ENCODE results near the gene PPIL4. TPM values are rescaled to one million over a fixed set of nuclear protein-coding genes. Genes with fewer than 3 reads are reported as not detected.

Gene PPIL4
- total and polyA plus RNA-seq, 2 of the 13 experiments (the other 11 are each of a cell fraction or from before 2014, with no cell fraction given) = 5.5 to 46.0 TPM

DNA sequence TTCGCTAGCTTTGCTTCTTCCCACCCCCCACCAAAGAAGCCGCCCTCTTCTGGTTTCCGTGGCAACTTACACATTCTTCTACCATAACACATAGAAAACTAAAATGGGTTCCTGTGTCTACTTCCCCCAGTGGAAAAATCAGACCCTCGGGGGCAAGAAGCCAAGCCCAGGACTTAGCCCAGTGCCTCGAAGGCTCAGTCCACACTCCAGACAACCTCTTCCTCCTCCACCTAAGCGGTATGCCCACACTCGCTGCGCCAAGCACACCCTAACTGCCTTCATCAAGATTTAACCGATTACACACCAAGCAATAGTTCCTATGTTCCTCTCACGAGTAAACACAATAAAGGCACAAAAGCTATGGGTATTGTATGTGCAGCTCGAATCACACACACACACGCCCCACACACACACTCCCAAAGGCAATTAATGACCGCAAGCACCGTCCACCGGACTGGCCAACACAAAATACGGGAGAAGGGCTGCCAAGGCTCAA is 537 bp downstream of the PPIL4 start (continued):
- TF ChIP-seq CTCF (CRISPR knock-in tag; IDR thresholded peaks at IDR 0.05) (no peak; the same call in 1 of the 2 replicates), ZNF326 (CRISPR knock-in tag; IDR thresholded peaks at IDR 0.05; ENCODE audit: borderline replicate concordance) (0 out of 2 replicates have a peak, but pooled peaks have one; percentile 73), DR1 (CRISPR knock-in tag; IDR thresholded peaks at IDR 0.05) (0 out of 2 replicates have a peak, but pooled peaks have one; percentile 3), ZMAT5 (CRISPR knock-in tag; IDR thresholded peaks at IDR 0.05; ENCODE audit: borderline replicate concordance, low read depth) (no peak), ZNF660 (CRISPR knock-in tag; IDR thresholded peaks at IDR 0.05; ENCODE audit: borderline replicate concordance, low read depth) (no peak), ZNF567 (CRISPR knock-in tag; IDR thresholded peaks at IDR 0.05; ENCODE audit: borderline replicate concordance) (0 out of 2 replicates have a peak, but pooled peaks have one; percentile 3), ZSCAN5A (CRISPR knock-in tag; IDR thresholded peaks at IDR 0.05; ENCODE audit: borderline replicate concordance) (no peak), HNRNPLL (IDR thresholded peaks at IDR 0.05; ENCODE audit: low read depth, low read length, poor library complexity, severe bottlenecking) (no peak), MBD4 (IDR thresholded peaks at IDR 0.05; ENCODE audit: borderline replicate concordance, low read length) (no peak), WIZ (CRISPR knock-in tag; IDR thresholded peaks at IDR 0.05) (no peak), KDM2A (CRISPR knock-in tag; IDR thresholded peaks at IDR 0.05; ENCODE audit: borderline replicate concordance, low read depth) (no peak), KLF12 (CRISPR knock-in tag; IDR thresholded peaks at IDR 0.05; ENCODE audit: borderline replicate concordance) (no peak), NFKB2 (CRISPR knock-in tag; IDR thresholded peaks at IDR 0.05; ENCODE audit: borderline replicate concordance) (no peak), NKX3-1 (CRISPR knock-in tag; IDR thresholded peaks at IDR 0.05) (no peak), AHR (CRISPR knock-in tag; IDR thresholded peaks at IDR 0.05) (no peak), EP300 (IDR thresholded peaks at IDR 0.05; ENCODE audit: low read depth in 2 of 2, low read length in 2 of 2) (0 out of 4 replicates have a peak, but pooled peaks of 1 of the 2 experiments have one; percentile 9), EP300 (CRISPR knock-in tag; IDR thresholded peaks at IDR 0.05; ENCODE audit: borderline replicate concordance) (no peak), ATF1 (CRISPR knock-in tag; IDR thresholded peaks at IDR 0.05) (no peak), ZNF782 (CRISPR knock-in tag; IDR thresholded peaks at IDR 0.05; ENCODE audit: borderline replicate concordance) (no peak), MED8 (CRISPR knock-in tag; IDR thresholded peaks at IDR 0.05; ENCODE audit: insufficient replicate concordance) (peak; percentile 52), ZNF777 (CRISPR knock-in tag; IDR thresholded peaks at IDR 0.05) (no peak), HMG20A (CRISPR knock-in tag; IDR thresholded peaks at IDR 0.05; ENCODE audit: borderline replicate concordance) (no peak)
- TF ChIP-seq, protein P1, sequence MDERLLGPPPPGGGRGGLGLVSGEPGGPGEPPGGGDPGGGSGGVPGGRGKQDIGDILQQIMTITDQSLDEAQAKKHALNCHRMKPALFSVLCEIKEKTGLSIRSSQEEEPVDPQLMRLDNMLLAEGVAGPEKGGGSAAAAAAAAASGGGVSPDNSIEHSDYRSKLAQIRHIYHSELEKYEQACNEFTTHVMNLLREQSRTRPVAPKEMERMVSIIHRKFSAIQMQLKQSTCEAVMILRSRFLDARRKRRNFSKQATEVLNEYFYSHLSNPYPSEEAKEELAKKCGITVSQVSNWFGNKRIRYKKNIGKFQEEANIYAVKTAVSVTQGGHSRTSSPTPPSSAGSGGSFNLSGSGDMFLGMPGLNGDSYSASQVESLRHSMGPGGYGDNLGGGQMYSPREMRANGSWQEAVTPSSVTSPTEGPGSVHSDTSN (CRISPR knock-in tag; IDR thresholded peaks at IDR 0.05) = 0 out of 2 replicates have a peak, but pooled peaks have one; percentile 14
- TF ChIP-seq, protein P2, sequence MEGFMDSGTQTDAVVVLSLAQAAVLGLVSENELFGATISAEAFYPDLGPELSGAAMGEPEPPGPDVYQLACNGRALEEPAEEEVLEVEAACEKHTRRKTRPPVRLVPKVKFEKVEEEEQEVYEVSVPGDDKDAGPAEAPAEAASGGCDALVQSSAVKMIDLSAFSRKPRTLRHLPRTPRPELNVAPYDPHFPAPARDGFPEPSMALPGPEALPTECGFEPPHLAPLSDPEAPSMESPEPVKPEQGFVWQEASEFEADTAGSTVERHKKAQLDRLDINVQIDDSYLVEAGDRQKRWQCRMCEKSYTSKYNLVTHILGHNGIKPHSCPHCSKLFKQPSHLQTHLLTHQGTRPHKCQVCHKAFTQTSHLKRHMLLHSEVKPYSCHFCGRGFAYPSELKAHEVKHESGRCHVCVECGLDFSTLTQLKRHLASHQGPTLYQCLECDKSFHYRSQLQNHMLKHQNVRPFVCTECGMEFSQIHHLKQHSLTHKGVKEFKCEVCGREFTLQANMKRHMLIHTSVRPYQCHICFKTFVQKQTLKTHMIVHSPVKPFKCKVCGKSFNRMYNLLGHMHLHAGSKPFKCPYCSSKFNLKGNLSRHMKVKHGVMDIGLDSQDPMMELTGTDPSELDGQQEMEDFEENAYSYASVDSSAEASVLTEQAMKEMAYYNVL (CRISPR knock-in tag; IDR thresholded peaks at IDR 0.05; ENCODE audit: borderline replicate concordance) = no peak
